T-helper 17 cell (primary cell): ENCODE data around the gene ST8SIA6. TPM values are rescaled to one million over a fixed set of nuclear protein-coding genes. Genes with fewer than 3 reads are reported as not detected.

ENCODE experiments used
- ATAC-seq: fragments of 150-1000 bp; cut with Tn5 transposase; 2 replicates; pipeline ENCODE4 v1.10.0; 2021; ENCODE audit warnings: mild to moderate bottlenecking, moderate library complexity
- DNase-seq, 3 donors: peaks; one replicate each; pipeline versions ENCODE4 v3.0.0 to v3.0.0-alpha.2; 2020 to 2021
- H3K9me3 ChIP-seq: one replicate; pipeline ENCODE4 v1.7.0; 2013; ENCODE audit warnings: low read length, mild to moderate bottlenecking; ENCODE audit not compliant: control insufficient read depth, poor library complexity, severe bottlenecking
- H3K27ac Mint-ChIP-seq: one replicate; pipeline ENCODE4 v1.8.0; 2022; ENCODE audit warnings: mild to moderate bottlenecking, moderate library complexity, mixed read lengths
- H3K27me3 Mint-ChIP-seq: one replicate; pipeline ENCODE4 v1.8.0; 2022; ENCODE audit warnings: mixed read lengths
- H3K36me3 Mint-ChIP-seq: one replicate; pipeline ENCODE4 v1.8.0; 2022; ENCODE audit warnings: low read depth, mixed read lengths
- H3K4me1 Mint-ChIP-seq: one replicate; pipeline ENCODE4 v1.8.0; 2022; ENCODE audit warnings: mild to moderate bottlenecking, mixed read lengths
- H3K4me3 Mint-ChIP-seq: one replicate; pipeline ENCODE4 v1.8.0; 2022; ENCODE audit warnings: mild to moderate bottlenecking, moderate library complexity, mixed read lengths
- total RNA-seq, 4 donors: library from RNA in 2 of 4; stranded (reverse) in 2 of 4; gene quantifications; one replicate each; pipeline ENCODE4 v1.2.3 and lab custom pipeline; 2022 to 2026

Gene ST8SIA6
- total RNA-seq, 2 donors from 2014 or later: 0.72 to 4.1 TPM

- Mint-ChIP-seq H3K4me1 (no peaks in the 10 kb centered on the region), H3K4me3 (no peak overlapping the region), H3K27ac (no peak overlapping the region), H3K27me3 (peaks cover under 1% of the 10 kb centered on the region), H3K36me3 (peaks cover 2% of the 10 kb centered on the region)
- H3K9me3 ChIP-seq: no peaks in the 10 kb centered on the region
- ATAC-seq: no peak
- DNase-seq: no peak
Observed at GRCh38 chr10:17383801-17384555, 70.4 kb downstream of the ST8SIA6 start.

- H3K27me3 Mint-ChIP-seq: peaks cover 14% of the 10 kb centered on the region
- no peak overlapping the region for H3K27ac Mint-ChIP-seq
- no peak for ATAC-seq
Observed at GRCh38 chr10:17381502-17382142, 72.8 kb downstream of the ST8SIA6 start.

GRCh38 chr10:17380888-17381287, 73.5 kb downstream of the ST8SIA6 start:
- Mint-ChIP-seq H3K27ac (no peak overlapping the region), H3K4me3 (no peak overlapping the region), H3K36me3 (peaks cover 2% of the 10 kb centered on the region), H3K27me3 (peaks cover 19% of the 10 kb centered on the region), H3K4me1 (no peaks in the 10 kb centered on the region)
- DNase-seq: no peak
- H3K9me3 ChIP-seq: no peaks in the 10 kb centered on the region
- no peak for ATAC-seq

More at GRCh38 chr10:17381502-17382142, 72.8 kb downstream of the ST8SIA6 start:
- Mint-ChIP-seq H3K36me3 (peaks cover 2% of the 10 kb centered on the region), H3K4me1 (no peaks in the 10 kb centered on the region), H3K4me3 (no peak overlapping the region)
- H3K9me3 ChIP-seq: no peaks in the 10 kb centered on the region
- DNase-seq: no peak

- DNase-seq (no peak), ATAC-seq (no peak)
- Mint-ChIP-seq H3K4me3 (no peak overlapping the region), H3K4me1 (no peaks in the 10 kb centered on the region), H3K27me3 (peaks cover 25% of the 10 kb centered on the region), H3K36me3 (no peaks in the 10 kb centered on the region), H3K27ac (no peak overlapping the region)
- H3K9me3 ChIP-seq: no peaks in the 10 kb centered on the region
Observed at GRCh38 chr10:17380016-17380415, 74.4 kb downstream of the ST8SIA6 start.

- H3K4me3 Mint-ChIP-seq: no peak overlapping the region
- peaks cover 25% of the 10 kb centered on the region for H3K27me3 Mint-ChIP-seq
- H3K9me3 ChIP-seq: no peaks in the 10 kb centered on the region
- no peaks in the 10 kb centered on the region for H3K36me3 Mint-ChIP-seq
- no peaks in the 10 kb centered on the region for H3K4me1 Mint-ChIP-seq
- no peak overlapping the region for H3K27ac Mint-ChIP-seq
- no peak for ATAC-seq
- no peak for DNase-seq
Observed at GRCh38 chr10:17379151-17379690, 75.2 kb downstream of the ST8SIA6 start.

GRCh38 chr10:17375936-17376584, 78.3 kb downstream of the ST8SIA6 start:
- Mint-ChIP-seq H3K36me3 (no peaks in the 10 kb centered on the region), H3K4me3 (no peak overlapping the region), H3K4me1 (no peaks in the 10 kb centered on the region), H3K27me3 (peaks cover 25% of the 10 kb centered on the region), H3K27ac (no peak overlapping the region)
- ATAC-seq: no peak
- no peaks in the 10 kb centered on the region for H3K9me3 ChIP-seq
- DNase-seq: no peak

- H3K4me3 Mint-ChIP-seq: no peak overlapping the region
- no peaks in the 10 kb centered on the region for H3K36me3 Mint-ChIP-seq
- H3K4me1 Mint-ChIP-seq: no peaks in the 10 kb centered on the region
- no peaks in the 10 kb centered on the region for H3K27me3 Mint-ChIP-seq
- H3K27ac Mint-ChIP-seq: no peak overlapping the region
- no peak for ATAC-seq
- DNase-seq: no peak
- H3K9me3 ChIP-seq: no peaks in the 10 kb centered on the region
Observed at GRCh38 chr10:17368708-17369272, 85.6 kb downstream of the ST8SIA6 start.

- Mint-ChIP-seq H3K27ac (no peak overlapping the region), H3K4me1 (no peaks in the 10 kb centered on the region)
- no peak for ATAC-seq
Observed at GRCh38 chr10:17366705-17367104, 87.7 kb downstream of the ST8SIA6 start.

GRCh38 chr10:17365402-17365801, 89.0 kb downstream of the ST8SIA6 start:
- DNase-seq (no peak), ATAC-seq (no peak)
- no peaks in the 10 kb centered on the region for H3K27me3 Mint-ChIP-seq
- H3K27ac Mint-ChIP-seq: no peak overlapping the region
- H3K9me3 ChIP-seq: no peaks in the 10 kb centered on the region
- H3K36me3 Mint-ChIP-seq: no peaks in the 10 kb centered on the region
- H3K4me1 Mint-ChIP-seq: no peaks in the 10 kb centered on the region
- H3K4me3 Mint-ChIP-seq: no peak overlapping the region

More at GRCh38 chr10:17366705-17367104, 87.7 kb downstream of the ST8SIA6 start:
- H3K27me3 Mint-ChIP-seq: no peaks in the 10 kb centered on the region
- H3K9me3 ChIP-seq: no peaks in the 10 kb centered on the region
- DNase-seq: no peak
- H3K36me3 Mint-ChIP-seq: no peaks in the 10 kb centered on the region
- no peak overlapping the region for H3K4me3 Mint-ChIP-seq

GRCh38 chr10:17358461-17358860, 95.9 kb downstream of the ST8SIA6 start:
- Mint-ChIP-seq H3K27me3 (peaks cover 33% of the 10 kb centered on the region), H3K27ac (no peak overlapping the region), H3K4me3 (no peak overlapping the region), H3K4me1 (no peaks in the 10 kb centered on the region), H3K36me3 (peaks cover 3% of the 10 kb centered on the region)
- DNase-seq (no peak), ATAC-seq (no peak)
- H3K9me3 ChIP-seq: no peaks in the 10 kb centered on the region

GRCh38 chr10:17357781-17358180, 96.6 kb downstream of the ST8SIA6 start:
- no peaks in the 10 kb centered on the region for H3K9me3 ChIP-seq
- Mint-ChIP-seq H3K4me1 (no peaks in the 10 kb centered on the region), H3K27me3 (peaks cover 37% of the 10 kb centered on the region), H3K4me3 (no peak overlapping the region), H3K27ac (no peak overlapping the region), H3K36me3 (peaks cover 3% of the 10 kb centered on the region)
- no peak for ATAC-seq
- no peak for DNase-seq

- Mint-ChIP-seq H3K27me3 (peaks cover 44% of the 10 kb centered on the region), H3K27ac (no peak overlapping the region), H3K4me3 (no peak overlapping the region), H3K36me3 (peaks cover 5% of the 10 kb centered on the region), H3K4me1 (no peaks in the 10 kb centered on the region)
- DNase-seq: no peak
- no peaks in the 10 kb centered on the region for H3K9me3 ChIP-seq
- no peak for ATAC-seq
Observed at GRCh38 chr10:17356820-17357219, 97.6 kb downstream of the ST8SIA6 start.

GRCh38 chr10:17354781-17355180, 99.6 kb downstream of the ST8SIA6 start:
- Mint-ChIP-seq H3K4me1 (no peaks in the 10 kb centered on the region), H3K27ac (no peak overlapping the region), H3K27me3 (peaks cover 56% of the 10 kb centered on the region), H3K4me3 (no peak overlapping the region), H3K36me3 (peaks cover 5% of the 10 kb centered on the region)
- DNase-seq (no peak), ATAC-seq (no peak)
- no peaks in the 10 kb centered on the region for H3K9me3 ChIP-seq
